Endothelial cell of umbilical vein (primary cell): Measurements from ENCODE around the gene MEOX2. TPM values are rescaled to one million over a fixed set of nuclear protein-coding genes. Genes with fewer than 3 reads are reported as not detected.

ENCODE experiments used
- BruUV-seq: library from RNA; stranded (reverse); fragments of 400-500 nt; replicated peaks from 2 replicates; lab custom pipeline; 2021; lab: Mats Ljungman, UMichigan
- CTCF ChIA-PET: fragments of 300-600, 350-600 bp; sonication (Branson Sonifier 250); formaldehyde crosslinking; loops from one replicate; lab custom pipeline; 2021; ENCODE audit warnings: antibody characterized with exemption, inconsistent platforms; lab: Charles Lee
- POLR2A ChIA-PET: fragments of 300-600, 350-600 bp; sonication (Branson Sonifier 250); formaldehyde crosslinking; loops from one replicate; lab custom pipeline; 2021; ENCODE audit warnings: antibody characterized with exemption, inconsistent platforms; lab: Charles Lee
- DNase-seq: peaks from one replicate; pipeline ENCODE4 v3.0.0-alpha.2; 2011; ENCODE audit warnings: low read depth, low spot score
- FAIRE-seq: peaks from 2 replicates; lab custom pipeline; 2011; peaks lifted over from hg19 to GRCh38; lab: Jason Lieb, UNC
- H2AFZ ChIP-seq: 2 replicates; pipeline ENCODE4 v1.6.0; 2012; ENCODE audit warnings: low read depth, low read length, control low read depth, inconsistent platforms
- H3K27ac ChIP-seq: 2 replicates; pipeline ENCODE4 v1.5.1; 2011; ENCODE audit warnings: low read depth, mild to moderate bottlenecking, control low read depth, low read length, moderate library complexity; ENCODE audit not compliant: insufficient read depth
- H3K27me3 ChIP-seq, 2 experiments: 2 replicates each; pipeline versions ENCODE4 v1.6.0 to v1.6.1; 2011; ENCODE audit warnings: low read length in 2 of 2, mixed read lengths in 1 of 2; ENCODE audit not compliant: control insufficient read depth in 2 of 2, insufficient read depth in 2 of 2
- H3K36me3 ChIP-seq, 2 experiments: 2 replicates in 1 of 2; 3 replicates in 1 of 2; pipeline ENCODE4 v1.5.1; 2011; ENCODE audit warnings: low read length in 2 of 2, mild to moderate bottlenecking in 1 of 2, moderate library complexity in 1 of 2; ENCODE audit not compliant: control insufficient read depth in 2 of 2, insufficient read depth in 2 of 2; ENCODE audit errors: extremely low read depth in 1 of 2
- H3K4me1 ChIP-seq: 3 replicates; pipeline ENCODE4 v1.5.1; 2011; ENCODE audit warnings: mild to moderate bottlenecking, low read length; ENCODE audit not compliant: control insufficient read depth, insufficient read depth; ENCODE audit errors: extremely low read depth
- H3K4me2 ChIP-seq: 2 replicates; pipeline ENCODE4 v1.6.1; 2011; ENCODE audit warnings: low read length, control low read depth, mixed read lengths; ENCODE audit not compliant: insufficient read depth
- H3K4me3 ChIP-seq, 3 experiments: fragments of 200-600 bp in 1 of 3; sonication (generic), shearing (Covaris generic) in 1 of 3; replicated peaks in 1 of 3; 2 replicates each; pipeline ENCODE4 v1.5.1; 2011 to 2016; ENCODE audit warnings: control low read depth in 3 of 3, low read length in 3 of 3, mild to moderate bottlenecking in 2 of 3, inconsistent platforms in 1 of 3, low read depth in 1 of 3, moderate library complexity in 1 of 3; ENCODE audit not compliant: insufficient read depth in 1 of 3
- H3K79me2 ChIP-seq: 2 replicates; pipeline ENCODE4 v1.6.0; 2012; ENCODE audit warnings: low read length, inconsistent platforms; ENCODE audit not compliant: control insufficient read depth, insufficient read depth
- H3K9ac ChIP-seq: replicated peaks from 2 replicates; pipeline ENCODE3; 2011; ENCODE audit warnings: low read length, control low read depth; ENCODE audit not compliant: insufficient read depth; ENCODE audit errors: extremely low read depth
- H3K9me1 ChIP-seq: replicated peaks from 3 replicates; pipeline ENCODE4 v1.6.0; 2011; ENCODE audit warnings: mild to moderate bottlenecking, low read length; ENCODE audit not compliant: control insufficient read depth, insufficient read depth; ENCODE audit errors: extremely low read depth
- H3K9me3 ChIP-seq: replicated peaks from 2 replicates; pipeline ENCODE4 v1.5.1; 2012; ENCODE audit warnings: low read length, inconsistent platforms; ENCODE audit not compliant: control insufficient read depth, insufficient read depth
- H4K20me1 ChIP-seq: replicated peaks from 2 replicates; pipeline ENCODE3; 2011; ENCODE audit warnings: mild to moderate bottlenecking, low read length; ENCODE audit not compliant: control insufficient read depth, insufficient read depth; ENCODE audit errors: extremely low read depth
- CTCF ChIP-seq, 2 donors: IDR thresholded peaks; 1 replicate in 1 of 2; 2 replicates in 1 of 2; pipeline ENCODE4 v1.5.1; 2011; ENCODE audit warnings: low read length in 2 of 2, mild to moderate bottlenecking in 2 of 2, moderate library complexity in 2 of 2, control low read depth in 1 of 2, inconsistent platforms in 1 of 2, low read depth in 1 of 2; ENCODE audit not compliant: insufficient read depth in 1 of 2; ENCODE audit errors: extremely low read depth in 1 of 2
- EZH2 ChIP-seq: IDR thresholded peaks from 2 replicates; pipeline ENCODE4 v1.6.1; 2012; ENCODE audit warnings: borderline replicate concordance, low read depth, mild to moderate bottlenecking, moderate library complexity, low read length, inconsistent platforms; ENCODE audit not compliant: severe bottlenecking
- FOS ChIP-seq: IDR thresholded peaks from 2 replicates; pipeline ENCODE4 v1.6.1; 2011; ENCODE audit warnings: mild to moderate bottlenecking, low read length, moderate library complexity, borderline replicate concordance; ENCODE audit not compliant: insufficient read depth
- GATA2 ChIP-seq: IDR thresholded peaks from 2 replicates; pipeline ENCODE4 v1.7.0; 2011; ENCODE audit warnings: low read depth, mild to moderate bottlenecking, moderate library complexity, mixed read lengths, low read length; ENCODE audit not compliant: insufficient read length, insufficient read depth
- JUN ChIP-seq: IDR thresholded peaks from 2 replicates; pipeline ENCODE4 v1.6.1; 2011; ENCODE audit warnings: borderline replicate concordance, low read depth; ENCODE audit not compliant: insufficient read length, insufficient read depth
- MAX ChIP-seq: IDR thresholded peaks from 2 replicates; pipeline ENCODE4 v1.6.1; 2011; ENCODE audit not compliant: insufficient read depth, insufficient read length
- MYC ChIP-seq: IDR thresholded peaks from one replicate; pipeline ENCODE4 v1.6.1; 2011; ENCODE audit warnings: mild to moderate bottlenecking, low read depth, low read length
- POLR2A ChIP-seq: IDR thresholded peaks from 2 replicates; pipeline ENCODE4 v1.6.1; 2012; ENCODE audit warnings: low read depth, mild to moderate bottlenecking, control low read depth, low read length
- POLR2AphosphoS5 ChIP-seq: IDR thresholded peaks from 2 replicates; pipeline ENCODE4 v1.6.1; 2012; ENCODE audit warnings: low read depth, mild to moderate bottlenecking, control low read depth, low read length, moderate library complexity; ENCODE audit not compliant: insufficient read depth
- dilution Hi-C: fragments of 300-500 bp; cut with MboI; formaldehyde crosslinking; loops from one replicate; pipeline ENCODE4 v1.15.0; 2019; ENCODE audit warnings: low sequenced_read_pairs; ENCODE audit not compliant: extremely low pct_ligation_motif_present
- intact Hi-C: fragments of 100-400 bp; cut with micrococcal nuclease; formaldehyde crosslinking; loops from one replicate; pipeline ENCODE4 v1.10.0; 2022
- polyA plus RNA-seq, 4 experiments: library from polyadenylated mRNA; depleted of rRNA in 3 of 4; stranded (reverse) in 3 of 4; unstranded in 1 of 4; fragments of >200 nt; gene quantifications; 2 replicates each; pipeline versions ENCODE4 v1.2.1 to v1.2.3, GENCODE V29; 2011 to 2012; ENCODE audit warnings: missing spikeins in 1 of 4
- total RNA-seq: library from RNA; stranded (reverse); gene quantifications from 2 replicates; pipeline ENCODE4 v1.2.3, GENCODE V29; 2021

The MEOX2 gene
- total and polyA plus RNA-seq, 2 donors (not counting 3 experiments of a cell fraction or from before 2014, with no cell fraction given), result 11.6 to 45.1 TPM

- TF ChIP-seq EZH2 (no peak), FOS (no peak)
- DNase-seq (no peak), FAIRE-seq (no peak)
- Histone ChIP-seq H3K4me3 (no peak overlapping the region), H3K36me3 (no peaks in the 10 kb centered on the region), H2AFZ (no peak overlapping the region), H3K27me3 (no peaks in the 10 kb centered on the region), H3K4me1 (peaks cover 20% of the 10 kb centered on the region), H3K79me2 (no peaks in the 10 kb centered on the region), H3K9ac (no peak overlapping the region), H4K20me1 (no peaks in the 10 kb centered on the region), H3K9me1 (no peaks in the 10 kb centered on the region), H3K27ac (no peak overlapping the region), H3K4me2 (no peak overlapping the region), H3K9me3 (no peaks in the 10 kb centered on the region)
- dilution Hi-C loops (loop anchor here (25.0 kb wide), 2 partner anchors 157 to 407 kb away; partner anchors contain the start of gene AGMO), intact Hi-C loops (no loop called here)
- no TSS peak for BruUV-seq
- POLR2A ChIA-PET, result no interaction called here
- CTCF ChIA-PET, result interaction anchor here (0.8 to 4.1 kb wide), 5 partner anchors 14 to 170 kb away, joined by 3 to 107 read pairs (median 27); partner anchors contain the start of gene MEOX2
These were observed 32.8 kb upstream of the MEOX2 start for GRCh38 chr7:15719311-15719710.

- ChIA-PET POLR2A (no interaction called here), CTCF (interaction anchor here (1.3 kb wide), 1 partner anchor 23 kb away, joined by 3 read pairs; no protein-coding TSS in a partner anchor)
- Histone ChIP-seq H3K79me2 (no peaks in the 10 kb centered on the region), H4K20me1 (no peaks in the 10 kb centered on the region), H3K9ac (no peak overlapping the region), H3K27me3 (no peaks in the 10 kb centered on the region), H3K9me3 (no peaks in the 10 kb centered on the region), H3K4me1 (peaks cover 13% of the 10 kb centered on the region), H3K9me1 (no peaks in the 10 kb centered on the region), H3K27ac (no peak overlapping the region), H3K4me3 (no peak overlapping the region), H3K36me3 (no peaks in the 10 kb centered on the region), H2AFZ (no peak overlapping the region), H3K4me2 (no peak overlapping the region)
- dilution Hi-C loops (loop anchor here (25.0 kb wide), 2 partner anchors 153 to 403 kb away; partner anchors contain the start of gene AGMO), intact Hi-C loops (no loop called here)
- DNase-seq (no peak), FAIRE-seq (no peak)
- no TSS peak for BruUV-seq
- TF ChIP-seq MAX (no peak), POLR2A (no peak), CTCF (IDR thresholded peaks at IDR 0.05; ENCODE audit: extremely low read depth in 1 of 2, insufficient read depth in 1 of 2, low read depth in 1 of 2, low read length in 2 of 2) (no peak), GATA2 (no peak), FOS (no peak), JUN (no peak), MYC (no peak), EZH2 (no peak), POLR2AphosphoS5 (no peak)
These were observed 29.0 kb upstream of the MEOX2 start for GRCh38 chr7:15715435-15715834.
